ENCODE measurements around the gene TM2D3. TPM values are rescaled to one million over a fixed set of nuclear protein-coding genes. Genes with fewer than 3 reads are reported as not detected.
A peak's percentile ranks its signal among the peaks of the same experiment; 100 is the strongest.

TM2D3 gene
- total RNA-seq, 1 experiment from 2014 or later = 35.2 TPM

GRCh38 chr15:101652098-101652785 is at the start of gene TM2D3 (continued):
- TF ChIP-seq ATF3 (IDR thresholded peaks at IDR 0.05) = no peak
- no peak for TF ChIP-seq SRF (IDR thresholded peaks at IDR 0.05; ENCODE audit: low read depth)
- TF ChIP-seq POLR2A (IDR thresholded peaks at IDR 0.05; ENCODE audit: borderline replicate concordance, extremely low read depth, insufficient read depth, insufficient read length) = peak; percentile 84
- TF ChIP-seq FOSL1 (IDR thresholded peaks at IDR 0.05; ENCODE audit: low read depth) = no peak
- TF ChIP-seq POLR2AphosphoS5 (IDR thresholded peaks at IDR 0.05; ENCODE audit: low read depth, low read length) = peak; percentile 91
- TF ChIP-seq ELF1 (IDR thresholded peaks at IDR 0.05; ENCODE audit: borderline replicate concordance, low read depth) = peak; percentile 72
- no peak for TF ChIP-seq CEBPB (IDR thresholded peaks at IDR 0.05; ENCODE audit: low read depth)

DNA sequence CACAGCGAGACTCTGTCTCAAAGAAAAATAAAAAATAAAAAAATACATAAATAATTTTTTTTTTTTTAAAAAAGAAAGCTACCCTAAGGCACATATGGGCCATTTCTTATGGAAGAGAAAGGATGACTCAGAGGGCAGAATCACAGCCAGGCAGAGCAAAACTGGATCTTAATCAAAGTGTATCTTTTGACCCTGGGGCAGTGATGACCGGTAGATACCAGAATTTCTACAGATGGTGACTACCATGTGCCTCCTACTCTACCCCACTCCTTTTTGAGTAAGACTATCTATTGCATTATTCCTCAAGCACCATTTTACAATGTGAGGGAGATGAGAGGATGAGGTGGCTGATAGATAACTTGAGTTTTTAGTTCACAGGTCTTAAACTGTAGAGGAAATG is 46.1 kb upstream of the TM2D3 start:
- Histone ChIP-seq H2AFZ (ENCODE audit: low read depth, low read length, poor library complexity, severe bottlenecking) (no peak overlapping the region), H3K27me3 (ENCODE audit: insufficient read depth, low read length) (no peaks in the 10 kb centered on the region), H3K27ac (ENCODE audit: low read depth, low read length) (no peak overlapping the region), H4K20me1 (ENCODE audit: insufficient read depth) (no peaks in the 10 kb centered on the region), H3K9ac (ENCODE audit: low read length) (no peak overlapping the region), H3K4me1 (ENCODE audit: control insufficient read depth in 1 of 2, insufficient read depth in 2 of 2, low read length in 2 of 2) (no peaks in the 10 kb centered on the region), H3K9me2 (ENCODE audit: insufficient read depth) (no peaks in the 10 kb centered on the region), H3K79me2 (ENCODE audit: insufficient read depth, low read length) (no peaks in the 10 kb centered on the region), H3K4me3 (replicated peaks in 1 of 2; ENCODE audit: low read depth in 1 of 2, low read length in 2 of 2) (no peak overlapping the region), H3K9me3 (ENCODE audit: control insufficient read depth in 1 of 2, insufficient read depth in 1 of 2, low read depth in 1 of 2, low read length in 2 of 2) (no peaks in the 10 kb centered on the region), H3K36me3 (ENCODE audit: control insufficient read depth in 1 of 2, insufficient read depth in 2 of 2, low read length in 2 of 2) (peaks cover 6 to 9% of the 10 kb centered on the region in 2 experiments), H3K4me2 (ENCODE audit: low read length) (no peak overlapping the region)
- TF ChIP-seq FOSL1 (IDR thresholded peaks at IDR 0.05; ENCODE audit: low read depth) (no peak), EZH2 (IDR thresholded peaks at IDR 0.05) (no peak), ELF1 (IDR thresholded peaks at IDR 0.05; ENCODE audit: borderline replicate concordance, low read depth) (no peak), SRF (IDR thresholded peaks at IDR 0.05; ENCODE audit: low read depth) (no peak), ATF3 (IDR thresholded peaks at IDR 0.05) (no peak), CEBPB (IDR thresholded peaks at IDR 0.05; ENCODE audit: low read depth) (no peak), EGR1 (IDR thresholded peaks at IDR 0.05; ENCODE audit: low read depth) (no peak), ZBTB33 (IDR thresholded peaks at IDR 0.05; ENCODE audit: extremely low read depth, insufficient replicate concordance, low read length) (no peak), SIN3A (IDR thresholded peaks at IDR 0.05; ENCODE audit: low read depth) (no peak)
- TF ChIP-seq, protein P1, sequence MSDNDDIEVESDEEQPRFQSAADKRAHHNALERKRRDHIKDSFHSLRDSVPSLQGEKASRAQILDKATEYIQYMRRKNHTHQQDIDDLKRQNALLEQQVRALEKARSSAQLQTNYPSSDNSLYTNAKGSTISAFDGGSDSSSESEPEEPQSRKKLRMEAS (IDR thresholded peaks at IDR 0.05) = no peak
- ATAC-seq = no peak
- no peak for DNase-seq (ENCODE audit: low read depth, low spot score)
- intact Hi-C loops (cut with micrococcal nuclease) = no loop called here
- ChIA-PET RAD21 (ENCODE audit: low non-redundant PET in 1 of 2, low total read pairs in 2 of 2, uncharacterized antibody in 2 of 2, unreplicated experiment in 2 of 2) (interaction anchor here in 1 of 2 experiments (0.7 kb wide), 1 partner anchor 150 kb away, joined by 3 read pairs; no protein-coding TSS in a partner anchor), POLR2A (no interaction called here), CTCF (no interaction called here)
- no TSS peak for BruUV-seq (replicated peaks)

All from HCT116 (cell line).